Mucosa of rectum (tissue), 2 donors: ENCODE results near the gene HADH.
A peak's percentile ranks its signal among the peaks of the same experiment; 100 is the strongest.

ENCODE experiments used
- H3K27ac ChIP-seq, 2 donors: one replicate each; pipeline ENCODE4 v1.7.0; 2013; ENCODE audit warnings: inconsistent platforms in 2 of 2, low read depth in 2 of 2, low read length in 2 of 2
- H3K27me3 ChIP-seq, 2 donors: one replicate each; pipeline ENCODE4 v1.7.0; 2013; ENCODE audit warnings: low read length in 2 of 2; ENCODE audit not compliant: control insufficient read depth in 2 of 2, insufficient read depth in 2 of 2
- H3K36me3 ChIP-seq, 2 donors: one replicate each; pipeline ENCODE4 v1.7.0; 2013; ENCODE audit warnings: low read length in 2 of 2; ENCODE audit not compliant: control insufficient read depth in 2 of 2, insufficient read depth in 2 of 2
- H3K4me1 ChIP-seq, 2 donors: one replicate each; pipeline ENCODE4 v1.7.0; 2013; ENCODE audit warnings: low read length in 2 of 2, mild to moderate bottlenecking in 1 of 2; ENCODE audit not compliant: control insufficient read depth in 2 of 2, insufficient read depth in 2 of 2
- H3K4me3 ChIP-seq, 2 donors: one replicate each; pipeline ENCODE4 v1.7.0; 2013; ENCODE audit warnings: low read length in 2 of 2
- H3K9ac ChIP-seq, 2 donors: one replicate each; pipeline ENCODE4 v1.7.0; 2013; ENCODE audit warnings: low read length in 2 of 2, low read depth in 1 of 2, mild to moderate bottlenecking in 1 of 2
- H3K9me3 ChIP-seq, 2 donors: one replicate each; pipeline ENCODE4 v1.7.0; 2013; ENCODE audit warnings: low read length in 2 of 2; ENCODE audit not compliant: control insufficient read depth in 2 of 2
- donor health status: healthy.
- donor health status: Normal muscosa, but diverticular disease.

The HADH gene

GRCh38 chr4:107972605-107973004, 17.1 kb upstream of the HADH start:
- no peak overlapping the region for H3K27ac ChIP-seq
- no peak overlapping the region for H3K9ac ChIP-seq
- H3K27me3 ChIP-seq: no peaks in the 10 kb centered on the region
- no peaks in the 10 kb centered on the region for H3K9me3 ChIP-seq
- no peaks in the 10 kb centered on the region for H3K36me3 ChIP-seq
- H3K4me1 ChIP-seq: no peaks in the 10 kb centered on the region
- no peak overlapping the region for H3K4me3 ChIP-seq

GRCh38 chr4:107974523-107974922, 15.2 kb upstream of the HADH start:
- Histone ChIP-seq H3K4me1 (no peaks in the 10 kb centered on the region), H3K27ac (no peak overlapping the region), H3K4me3 (no peak overlapping the region), H3K9me3 (no peaks in the 10 kb centered on the region), H3K9ac (no peak overlapping the region), H3K36me3 (no peaks in the 10 kb centered on the region), H3K27me3 (no peaks in the 10 kb centered on the region)

DNA sequence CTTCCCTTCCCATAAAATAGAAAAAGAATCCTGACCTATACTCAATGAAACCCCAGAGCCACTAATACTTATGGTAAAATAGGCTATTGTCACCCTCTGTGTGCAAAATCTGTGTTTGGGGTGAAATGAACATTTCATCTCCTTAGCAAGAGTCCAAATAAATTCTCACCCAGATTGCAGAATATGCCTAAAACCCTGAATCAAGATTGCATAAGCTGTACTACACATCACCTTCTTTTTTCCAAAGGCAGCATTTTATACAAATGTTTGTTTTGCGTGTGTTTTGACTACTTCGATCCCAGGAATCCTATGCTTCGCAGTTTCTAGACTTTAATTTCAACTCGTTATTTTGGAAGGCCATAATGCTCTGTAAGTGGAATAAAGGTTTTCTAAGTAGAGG, 12.2 kb upstream of the HADH start:
- no peak overlapping the region for H3K27ac ChIP-seq

GRCh38 chr4:107977966-107978705, 11.6 kb upstream of the HADH start:
- Histone ChIP-seq H3K4me1 (no peaks in the 10 kb centered on the region), H3K4me3 (no peak overlapping the region), H3K27me3 (no peaks in the 10 kb centered on the region), H3K9me3 (no peaks in the 10 kb centered on the region), H3K9ac (no peak overlapping the region), H3K36me3 (no peaks in the 10 kb centered on the region), H3K27ac (no peak overlapping the region)

More for the DNA sequence above, 12.2 kb upstream of the HADH start:
- Histone ChIP-seq H3K9me3 (no peaks in the 10 kb centered on the region), H3K4me1 (no peaks in the 10 kb centered on the region), H3K36me3 (no peaks in the 10 kb centered on the region), H3K4me3 (no peak overlapping the region), H3K9ac (no peak overlapping the region), H3K27me3 (no peaks in the 10 kb centered on the region)

GRCh38 chr4:107978716-107979451, 10.8 kb upstream of the HADH start:
- Histone ChIP-seq H3K36me3 (no peaks in the 10 kb centered on the region), H3K27me3 (no peaks in the 10 kb centered on the region), H3K4me1 (no peaks in the 10 kb centered on the region), H3K27ac (no peak overlapping the region), H3K9me3 (no peaks in the 10 kb centered on the region), H3K4me3 (no peak overlapping the region), H3K9ac (no peak overlapping the region)

- no peak overlapping the region for H3K9ac ChIP-seq
- no peaks in the 10 kb centered on the region for H3K9me3 ChIP-seq
- H3K4me1 ChIP-seq: peaks cover 31 to 32% of the 10 kb centered on the region in 2 donors
- peak overlapping the region; percentile 86 to 97 for H3K4me3 ChIP-seq
- H3K36me3 ChIP-seq: no peaks in the 10 kb centered on the region
- H3K27me3 ChIP-seq: no peaks in the 10 kb centered on the region
- peak overlapping the region; percentile 91 for H3K27ac ChIP-seq
Measured at GRCh38 chr4:107987916-107988762, 1.6 kb upstream of the HADH start.

- Histone ChIP-seq H3K9ac (no peak overlapping the region), H3K9me3 (no peaks in the 10 kb centered on the region), H3K27me3 (no peaks in the 10 kb centered on the region), H3K4me3 (peak overlapping the region; percentile 86 to 97), H3K4me1 (peaks cover 31 to 32% of the 10 kb centered on the region in 2 donors), H3K27ac (peak overlapping the region; percentile 91), H3K36me3 (no peaks in the 10 kb centered on the region)
Measured at GRCh38 chr4:107988763-107989035, 990 bp upstream of the HADH start.

DNA sequence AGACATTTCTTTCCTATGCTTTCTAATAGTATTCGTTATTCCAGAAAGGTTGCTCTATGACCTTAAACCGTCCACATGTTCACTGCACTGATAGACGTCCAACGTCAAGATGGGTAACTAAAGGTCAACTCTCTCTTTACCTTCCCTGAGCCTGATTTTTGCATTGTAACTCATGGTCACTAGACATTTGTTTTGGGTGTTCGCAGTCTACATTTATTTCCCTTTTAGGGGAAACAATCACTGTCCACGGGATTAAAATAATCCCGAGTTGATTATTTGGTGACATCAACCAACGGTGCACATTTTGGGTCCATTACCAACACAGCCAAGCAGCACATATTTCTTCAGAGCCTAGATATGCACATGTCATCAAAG, 540 bp upstream of the HADH start:
- Histone ChIP-seq H3K4me3 (peak overlapping the region; percentile 86 to 97), H3K9ac (peak overlapping the region; percentile 74 to 96), H3K4me1 (peaks cover 31 to 32% of the 10 kb centered on the region in 2 donors), H3K36me3 (no peaks in the 10 kb centered on the region), H3K27me3 (no peaks in the 10 kb centered on the region), H3K27ac (peak overlapping the region; percentile 91), H3K9me3 (no peaks in the 10 kb centered on the region)

GRCh38 chr4:107991945-107992630, 2.4 kb downstream of the HADH start:
- Histone ChIP-seq H3K27ac (no peak overlapping the region), H3K4me3 (peak overlapping the region in 1 of 2 donors; percentile 86), H3K4me1 (peaks cover 24 to 25% of the 10 kb centered on the region in 2 donors), H3K9me3 (no peaks in the 10 kb centered on the region), H3K9ac (peak overlapping the region in 1 of 2 donors; percentile 26), H3K27me3 (no peaks in the 10 kb centered on the region), H3K36me3 (no peaks in the 10 kb centered on the region)
